ENCODE results near the gene CYP19A1. TPM values are rescaled to one million over a fixed set of nuclear protein-coding genes. Genes with fewer than 3 reads are reported as not detected.

Gene CYP19A1
- total RNA-seq, 1 donor from 2014 or later = not detected

- Mint-ChIP-seq H3K36me3 (ENCODE audit: low read depth) (no peaks in the 10 kb centered on the region), H3K27me3 (ENCODE audit: low read depth) (peaks cover 12% of the 10 kb centered on the region), H3K9me3 (ENCODE audit: low read depth) (no peaks in the 10 kb centered on the region), H3K4me1 (ENCODE audit: low read depth) (peaks cover 5% of the 10 kb centered on the region), H3K27ac (ENCODE audit: unreplicated experiment) (no peak overlapping the region), H3K4me3 (ENCODE audit: unreplicated experiment) (no peak overlapping the region)
- DNase-seq (ENCODE audit: low spot score) = no peak
- TF ChIP-seq CTCF (IDR thresholded peaks at IDR 0.05) = no peak
Observed at GRCh38 chr15:51245628-51246027, 92.8 kb downstream of the CYP19A1 start.

- peaks cover 13% of the 10 kb centered on the region for H3K27me3 Mint-ChIP-seq (ENCODE audit: low read depth)
- H3K36me3 Mint-ChIP-seq (ENCODE audit: low read depth) = no peaks in the 10 kb centered on the region
- H3K4me1 Mint-ChIP-seq (ENCODE audit: low read depth) = peaks cover 5% of the 10 kb centered on the region
- TF ChIP-seq CTCF (IDR thresholded peaks at IDR 0.05) = no peak
- no peaks in the 10 kb centered on the region for H3K9me3 Mint-ChIP-seq (ENCODE audit: low read depth)
- H3K27ac Mint-ChIP-seq (ENCODE audit: unreplicated experiment) = no peak overlapping the region
- no peak overlapping the region for H3K4me3 Mint-ChIP-seq (ENCODE audit: unreplicated experiment)
- DNase-seq (ENCODE audit: low spot score) = no peak
Observed at GRCh38 chr15:51244423-51244869, 94.0 kb downstream of the CYP19A1 start.

GRCh38 chr15:51243774-51244173 is 94.6 kb downstream of the CYP19A1 start:
- no peak for TF ChIP-seq CTCF (IDR thresholded peaks at IDR 0.05)
- Mint-ChIP-seq H3K4me1 (ENCODE audit: low read depth) (peaks cover 5% of the 10 kb centered on the region), H3K9me3 (ENCODE audit: low read depth) (no peaks in the 10 kb centered on the region), H3K27me3 (ENCODE audit: low read depth) (peaks cover 13% of the 10 kb centered on the region), H3K4me3 (ENCODE audit: unreplicated experiment) (no peak overlapping the region), H3K36me3 (ENCODE audit: low read depth) (no peaks in the 10 kb centered on the region), H3K27ac (ENCODE audit: unreplicated experiment) (no peak overlapping the region)
- DNase-seq (ENCODE audit: low spot score) = no peak

- TF ChIP-seq CTCF (IDR thresholded peaks at IDR 0.05) = no peak
- H3K4me1 Mint-ChIP-seq (ENCODE audit: low read depth) = peaks cover 5% of the 10 kb centered on the region
- H3K27me3 Mint-ChIP-seq (ENCODE audit: low read depth) = peaks cover 30% of the 10 kb centered on the region
- H3K36me3 Mint-ChIP-seq (ENCODE audit: low read depth) = no peaks in the 10 kb centered on the region
- no peak overlapping the region for H3K27ac Mint-ChIP-seq (ENCODE audit: unreplicated experiment)
- DNase-seq (ENCODE audit: low spot score) = no peak
- no peak overlapping the region for H3K4me3 Mint-ChIP-seq (ENCODE audit: unreplicated experiment)
- H3K9me3 Mint-ChIP-seq (ENCODE audit: low read depth) = no peaks in the 10 kb centered on the region
Observed at GRCh38 chr15:51240066-51240465, 98.3 kb downstream of the CYP19A1 start.

- H3K27me3 Mint-ChIP-seq (ENCODE audit: low read depth) = peaks cover 30% of the 10 kb centered on the region
- TF ChIP-seq CTCF (IDR thresholded peaks at IDR 0.05) = no peak
- no peaks in the 10 kb centered on the region for H3K36me3 Mint-ChIP-seq (ENCODE audit: low read depth)
- H3K4me1 Mint-ChIP-seq (ENCODE audit: low read depth) = no peaks in the 10 kb centered on the region
- no peak for DNase-seq (ENCODE audit: low spot score)
- H3K4me3 Mint-ChIP-seq (ENCODE audit: unreplicated experiment) = no peak overlapping the region
- no peak overlapping the region for H3K27ac Mint-ChIP-seq (ENCODE audit: unreplicated experiment)
- no peaks in the 10 kb centered on the region for H3K9me3 Mint-ChIP-seq (ENCODE audit: low read depth)
Observed at GRCh38 chr15:51237816-51238215, 100.6 kb downstream of the CYP19A1 start.

Measured in chondrocyte (in vitro differentiated cells).